Gastroesophageal sphincter (tissue), 4 donors: Measurements from ENCODE around the gene GADD45B. TPM values are rescaled to one million over a fixed set of nuclear protein-coding genes. Genes with fewer than 3 reads are reported as not detected.
"Not testable (repeated sequence)": the region's sequence is repeated elsewhere in the genome, so short reads cannot be mapped to it uniquely, and the experiment has no call there.

Source experiments
- ATAC-seq: fragments of 150-250 bp; one replicate; pipeline ENCODE4 v1.9.1; 2016; ENCODE audit warnings: mild to moderate bottlenecking, moderate library complexity
- H3K27ac ChIP-seq, 4 donors: fragments of 200-600 bp; sonication (generic) in 3 of 4; 1 replicate in 3 of 4; 2 replicates in 1 of 4; pipeline ENCODE4 v1.5.1; 2016 to 2019
- H3K27me3 ChIP-seq: fragments of 200-600 bp; sonication (generic); one replicate; pipeline ENCODE4 v1.5.1; 2019
- H3K36me3 ChIP-seq, 2 donors: fragments of 200-600 bp; sonication (generic); one replicate each; pipeline ENCODE4 v1.5.1; 2019; ENCODE audit warnings: control low read depth in 1 of 2
- H3K4me1 ChIP-seq, 3 donors: fragments of 200-600 bp; sonication (generic); 1 replicate in 2 of 3; 2 replicates in 1 of 3; pipeline ENCODE4 v1.5.1; 2016 to 2019; ENCODE audit warnings: control low read depth in 2 of 3
- H3K4me3 ChIP-seq, 2 donors: fragments of 200-600 bp; sonication (generic); one replicate each; pipeline ENCODE4 v1.5.1; 2019; ENCODE audit warnings: mild to moderate bottlenecking in 1 of 2, moderate library complexity in 1 of 2
- H3K9me3 ChIP-seq, 3 donors: fragments of 200-600 bp; sonication (generic); one replicate each; pipeline ENCODE4 v1.5.1; 2017 to 2019; ENCODE audit warnings: control low read depth in 2 of 3
- CTCF ChIP-seq, 4 experiments: fragments of 200-600 bp in 2 of 4; fragments of 450-650 bp in 2 of 4; sonication (generic) in 1 of 4; IDR thresholded peaks; one replicate each; pipeline ENCODE4 v1.5.1; 2017 to 2019; ENCODE audit warnings: antibody characterized with exemption in 4 of 4, mild to moderate bottlenecking in 2 of 4, moderate library complexity in 2 of 4
- EP300 ChIP-seq: sonication (generic); formaldehyde crosslinking; IDR thresholded peaks from one replicate; pipeline ENCODE4 v1.6.1; 2017; ENCODE audit warnings: antibody characterized with exemption, mild to moderate bottlenecking
- POLR2A ChIP-seq, 2 donors: fragments of 450-650 bp; IDR thresholded peaks; one replicate each; pipeline ENCODE4 v1.6.1; 2017; ENCODE audit warnings: antibody characterized with exemption in 2 of 2, mild to moderate bottlenecking in 2 of 2, moderate library complexity in 1 of 2
- POLR2AphosphoS5 ChIP-seq: sonication (generic); formaldehyde crosslinking; IDR thresholded peaks from one replicate; pipeline ENCODE4 v1.6.1; 2017; ENCODE audit warnings: antibody characterized with exemption
- WGBS, 2 donors: methylation state at CpG; one replicate each; pipeline ENCODE4 v1.1.5; 2018; ENCODE audit warnings: low coverage in 1 of 2; 5-methylcytosine and 5-hydroxymethylcytosine counted together
- total RNA-seq, 4 donors: library from RNA; depleted of rRNA; stranded (reverse); fragments of >200 nt; gene quantifications; one replicate each; pipeline ENCODE4 v1.1.0, GENCODE V29; 2016

Gene GADD45B
- total RNA-seq, 4 donors from 2014 or later: 69.9 to 374 (median 88.7) TPM

DNA sequence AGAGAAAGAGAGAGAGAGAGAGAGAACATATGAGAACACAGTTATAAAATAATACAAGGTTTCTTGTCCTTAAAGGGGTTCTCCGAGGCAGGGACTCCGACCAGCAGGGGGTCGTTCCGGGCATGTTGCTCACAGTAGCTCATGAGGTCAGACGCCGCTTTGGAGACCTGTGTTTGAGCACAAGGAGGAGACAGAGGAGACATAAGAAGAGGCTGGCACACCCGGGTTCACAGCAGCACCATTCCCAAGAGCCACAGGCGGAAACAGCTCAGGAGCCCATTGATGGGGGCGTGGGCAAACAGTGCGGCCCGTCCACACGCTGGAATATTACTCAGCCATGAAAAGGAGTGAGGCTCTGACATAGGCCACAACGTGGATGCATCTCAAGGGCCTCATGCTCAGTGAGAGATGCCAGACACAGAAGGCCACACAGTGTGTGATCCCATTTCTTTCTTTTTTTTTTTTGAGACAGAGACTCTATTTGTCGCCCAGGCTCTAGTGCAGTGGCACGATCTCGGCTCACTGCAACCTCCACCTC is 39.1 kb downstream of the GADD45B start:
- no peak for ATAC-seq
- 88 to 96% methylated on average over 5 to 7 of the region's 16 CpGs for WGBS, 2 donors
- peaks cover 0 to under 1% of the 10 kb centered on the region in 2 donors for H3K36me3 ChIP-seq
- no peak overlapping the region for H3K4me3 ChIP-seq
- TF ChIP-seq POLR2A (IDR thresholded peaks at IDR 0.05) (no peak), POLR2AphosphoS5 (no peak), CTCF (IDR thresholded peaks at IDR 0.05) (no peak), EP300 (no peak)
- H3K27ac ChIP-seq: no peak overlapping the region
- H3K9me3 ChIP-seq: no peaks in the 10 kb centered on the region
- no peaks in the 10 kb centered on the region for H3K27me3 ChIP-seq
- H3K4me1 ChIP-seq: no peaks in the 10 kb centered on the region

- TF ChIP-seq EP300: no peak
- TF ChIP-seq POLR2AphosphoS5: no peak
- no peak for TF ChIP-seq CTCF (IDR thresholded peaks at IDR 0.05)
- no peak for TF ChIP-seq POLR2A (IDR thresholded peaks at IDR 0.05)
- Histone ChIP-seq H3K9me3 (no peaks in the 10 kb centered on the region), H3K27ac (no peak overlapping the region), H3K4me3 (no peak overlapping the region), H3K27me3 (no peaks in the 10 kb centered on the region), H3K36me3 (peaks cover 0 to 7% of the 10 kb centered on the region in 2 donors), H3K4me1 (no peaks in the 10 kb centered on the region)
- ATAC-seq: no peak
- WGBS, 2 donors: 75 to 94% methylated on average over 3 to 6 of the region's 18 CpGs
Observed at GRCh38 chr19:2516727-2517126, 40.8 kb downstream of the GADD45B start.

GRCh38 chr19:2517881-2518601 is 42.1 kb downstream of the GADD45B start:
- Histone ChIP-seq H3K27me3 (no peaks in the 10 kb centered on the region), H3K27ac (no peak overlapping the region), H3K36me3 (peaks cover 0 to 7% of the 10 kb centered on the region in 2 donors), H3K4me1 (peaks cover 0 to under 1% (median 0%) of the 10 kb centered on the region in 3 donors), H3K4me3 (no peak overlapping the region), H3K9me3 (no peaks in the 10 kb centered on the region)
- no peak for TF ChIP-seq EP300
- no peak for TF ChIP-seq CTCF (IDR thresholded peaks at IDR 0.05)
- no peak for TF ChIP-seq POLR2A (IDR thresholded peaks at IDR 0.05)
- TF ChIP-seq POLR2AphosphoS5: no peak
- 20 to 40% methylated on average over 1 to 2 of the region's 35 CpGs for WGBS, 2 donors
- ATAC-seq: no peak

DNA sequence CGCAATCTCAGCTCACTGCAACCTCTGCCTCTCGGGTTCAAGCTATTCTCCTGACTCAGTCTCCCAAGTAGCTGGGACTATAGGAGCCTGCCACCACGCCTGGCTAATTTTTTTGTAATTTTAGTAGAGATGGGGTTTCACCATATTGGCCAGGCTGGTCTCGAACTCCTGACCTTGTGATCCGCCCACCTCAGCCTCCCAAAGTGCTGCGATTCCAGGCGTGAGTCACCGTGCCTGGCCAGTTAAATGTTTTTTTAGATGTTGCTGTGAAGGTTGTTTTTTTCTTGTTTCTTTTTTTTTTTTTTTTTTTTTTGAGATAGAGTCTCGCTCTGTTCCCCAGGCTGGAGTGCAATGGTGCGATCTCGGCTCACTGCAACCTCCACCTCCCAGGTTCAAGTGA is 42.9 kb downstream of the GADD45B start:
- H3K36me3 ChIP-seq, H3K9me3 ChIP-seq, H3K4me1 ChIP-seq, H3K4me3 ChIP-seq, ATAC-seq, H3K27me3 ChIP-seq, H3K27ac ChIP-seq: not testable (repeated sequence)
- 90 to 93% methylated on average over 3 to 6 of the region's 11 CpGs for WGBS, 2 donors

DNA sequence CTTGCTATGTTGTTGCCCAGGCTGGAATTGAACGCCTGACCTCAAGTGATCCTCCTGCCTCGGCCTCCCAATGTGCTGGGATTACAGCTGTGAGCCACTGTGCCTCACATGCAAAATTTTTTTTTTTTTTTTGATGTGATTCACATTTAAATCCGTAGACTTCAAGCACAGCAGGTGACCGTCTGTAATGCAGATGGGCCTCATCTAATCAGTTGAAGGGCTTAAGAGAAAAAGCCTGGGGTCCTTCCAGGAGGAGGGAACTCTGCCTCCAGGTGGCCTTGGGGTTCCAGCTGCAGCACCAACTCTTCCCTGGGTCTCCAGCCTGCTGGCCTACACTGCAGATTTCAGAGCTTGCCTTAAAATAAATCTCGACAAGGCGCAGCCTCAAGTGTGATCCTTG is 43.6 kb downstream of the GADD45B start:
- Histone ChIP-seq H3K4me1 (peaks cover 0 to 15% (median 0%) of the 10 kb centered on the region in 3 donors), H3K27me3 (no peaks in the 10 kb centered on the region), H3K36me3 (peaks cover 0 to 7% of the 10 kb centered on the region in 2 donors), H3K9me3 (no peaks in the 10 kb centered on the region), H3K27ac (no peak overlapping the region), H3K4me3 (no peak overlapping the region)
- no peak for ATAC-seq
- 60 to 95% methylated on average over 1 to 2 of the region's 6 CpGs for WGBS, 2 donors
- TF ChIP-seq POLR2A (IDR thresholded peaks at IDR 0.05) (no peak), CTCF (IDR thresholded peaks at IDR 0.05) (no peak)
